Embryonic facial prominence (tissue), 1 donor: ENCODE measurements around the gene FRAT1.
A peak's percentile ranks its signal among the peaks of the same experiment; 100 is the strongest.
"Not testable (repeated sequence)": the region's sequence is repeated elsewhere in the genome, so short reads cannot be mapped to it uniquely, and the experiment has no call there.

Experiments
- DNase-seq: peaks from one replicate; pipeline ENCODE4 v3.0.0-alpha.2; 2016; ENCODE audit errors: extremely low spot score

FRAT1 gene

GRCh38 chr10:97318772-97319651, at the start of gene FRAT1:
Gene FRAT1 (plus strand): TSS chr10:97319271. CDS start chr10:97319454, 183 bp downstream.
- DNase-seq, result peak; percentile 82

DNA sequence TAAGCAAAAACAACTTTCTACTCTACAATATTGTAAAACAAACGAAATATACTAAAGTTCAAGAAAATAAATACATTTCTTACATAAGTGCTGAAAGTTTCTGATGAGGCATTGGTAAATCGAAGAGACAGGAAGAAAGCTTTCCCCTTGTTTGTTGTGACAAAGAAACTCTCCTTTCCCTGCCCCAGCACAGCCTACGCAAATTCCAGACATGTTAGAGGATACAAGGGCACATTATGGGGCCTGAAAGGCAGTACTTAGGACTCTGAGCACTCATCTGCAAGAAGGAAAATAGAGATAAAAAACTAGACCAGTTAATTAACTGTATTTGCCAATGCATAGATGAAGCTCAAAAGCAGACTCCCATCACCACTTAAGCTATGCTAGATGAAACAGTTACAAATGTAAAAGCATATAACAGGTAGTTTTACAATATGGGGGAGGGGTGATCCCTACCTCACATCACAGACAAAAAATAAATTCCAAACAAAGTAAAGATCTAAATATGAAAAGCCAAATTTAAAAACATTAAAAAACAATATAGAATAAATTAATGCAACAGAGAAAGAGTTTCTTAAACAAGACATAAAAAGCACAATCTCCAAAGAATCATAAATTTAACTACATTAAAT, 48.4 kb upstream of the FRAT1 start:
- DNase-seq, result no peak

- no peak for DNase-seq
These were observed 45.4 kb upstream of the FRAT1 start for GRCh38 chr10:97273700-97274099.

- DNase-seq, result no peak
These were observed 44.2 kb upstream of the FRAT1 start for GRCh38 chr10:97274828-97275227.

- no peak for DNase-seq
These were observed 41.5 kb upstream of the FRAT1 start for GRCh38 chr10:97277551-97277950.

- peak; percentile 83 for DNase-seq
These were observed 40.5 kb upstream of the FRAT1 start for GRCh38 chr10:97278491-97278989.

DNA sequence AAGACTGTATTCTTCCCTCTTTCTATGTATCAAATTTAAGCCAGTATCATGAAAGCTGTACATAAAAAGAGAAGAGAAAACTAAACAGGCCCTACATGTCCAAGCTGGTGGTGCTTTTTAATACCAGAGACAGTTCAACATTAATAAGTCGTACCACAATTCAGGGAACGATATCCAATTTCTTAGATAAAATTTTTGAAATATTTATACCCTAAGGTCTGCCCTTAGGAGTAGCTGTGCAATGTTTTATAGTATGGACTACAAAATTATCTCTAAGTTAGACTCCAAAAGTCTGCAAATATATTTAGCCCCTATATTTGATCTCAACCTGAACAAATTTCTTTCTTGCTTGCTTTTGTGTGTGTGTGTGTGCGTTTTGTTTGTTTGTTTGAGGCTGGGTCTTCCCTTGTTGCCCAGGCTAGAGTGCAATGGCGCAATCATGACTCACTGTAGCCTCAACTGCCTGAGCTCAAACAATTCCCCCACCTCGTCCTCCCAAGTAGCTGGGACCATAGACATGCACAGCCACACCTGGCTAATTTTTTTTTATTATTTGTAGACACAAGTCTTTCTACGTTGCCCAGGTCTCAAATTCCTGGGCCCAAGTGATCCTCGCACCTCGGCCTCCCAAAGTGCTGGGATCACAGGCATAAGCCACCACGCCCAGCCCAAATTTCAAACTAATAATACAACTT, 39.8 kb upstream of the FRAT1 start:
- no peak for DNase-seq

DNA sequence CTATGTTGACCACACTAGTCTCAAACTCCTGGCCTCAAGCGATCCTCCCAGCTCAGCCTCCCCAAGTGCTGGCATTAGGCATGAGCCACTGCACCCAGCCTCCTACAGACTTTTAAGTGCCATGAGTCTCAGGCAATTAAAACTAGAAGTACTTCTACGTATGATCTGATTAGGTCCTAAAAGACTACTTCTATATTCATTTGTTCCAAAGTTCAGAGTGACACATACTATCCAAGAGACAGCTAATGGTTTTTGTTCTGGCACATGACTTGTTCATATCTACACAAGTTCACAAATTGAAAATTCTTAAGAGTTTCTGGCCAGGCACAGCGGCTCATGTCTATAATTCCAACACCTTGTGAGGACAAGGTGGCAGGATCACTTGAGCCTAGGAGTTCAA, 38.3 kb upstream of the FRAT1 start:
- DNase-seq, result no peak

- not testable (repeated sequence) for DNase-seq
These were observed 29.0 kb upstream of the FRAT1 start for GRCh38 chr10:97290076-97290475.

GRCh38 chr10:97290576-97291356, 28.3 kb upstream of the FRAT1 start:
- not testable (repeated sequence) for DNase-seq

GRCh38 chr10:97291357-97292096, 27.5 kb upstream of the FRAT1 start:
- no peak for DNase-seq

- peak; percentile 98 for DNase-seq
These were observed 26.8 kb upstream of the FRAT1 start, which contains the start of gene ARHGAP19 for GRCh38 chr10:97292097-97292861. Gene ARHGAP19 (minus strand): TSS chr10:97292637. CDS start chr10:97292627, 10 bp downstream.

GRCh38 chr10:97292862-97293198, 26.2 kb upstream of the FRAT1 start:
- DNase-seq, result no peak

DNA sequence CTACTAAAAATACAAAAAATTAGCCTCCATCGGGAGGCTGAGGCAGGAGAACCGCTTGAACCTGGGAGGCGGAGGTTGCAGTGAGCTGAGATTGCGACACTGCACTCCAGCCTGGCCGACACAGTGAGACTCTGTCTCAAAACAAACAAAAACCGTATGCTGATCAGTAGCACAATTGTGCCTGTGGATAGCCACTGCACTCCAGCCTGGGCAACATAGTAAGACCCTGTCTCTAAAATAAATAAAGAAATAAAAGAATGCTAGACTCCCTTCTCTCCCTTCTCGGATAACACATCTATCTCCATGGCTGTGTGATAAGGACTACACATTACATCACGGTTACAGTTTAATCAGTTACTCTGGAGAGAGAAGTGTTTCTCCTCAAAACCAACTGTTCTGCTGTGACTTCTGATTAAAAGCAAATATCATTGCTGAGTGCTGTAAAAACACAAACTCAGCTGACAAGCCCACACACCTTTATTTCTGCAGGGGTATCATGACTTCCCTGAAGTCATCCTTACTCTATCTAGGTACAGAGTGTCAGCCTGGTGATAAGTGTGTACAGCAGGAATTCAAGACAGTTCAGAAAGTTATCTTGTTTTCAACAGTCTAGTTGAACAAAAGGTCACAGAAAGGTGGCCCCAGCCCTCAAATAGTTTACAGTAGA, 21.4 kb upstream of the FRAT1 start:
- no peak for DNase-seq

DNA sequence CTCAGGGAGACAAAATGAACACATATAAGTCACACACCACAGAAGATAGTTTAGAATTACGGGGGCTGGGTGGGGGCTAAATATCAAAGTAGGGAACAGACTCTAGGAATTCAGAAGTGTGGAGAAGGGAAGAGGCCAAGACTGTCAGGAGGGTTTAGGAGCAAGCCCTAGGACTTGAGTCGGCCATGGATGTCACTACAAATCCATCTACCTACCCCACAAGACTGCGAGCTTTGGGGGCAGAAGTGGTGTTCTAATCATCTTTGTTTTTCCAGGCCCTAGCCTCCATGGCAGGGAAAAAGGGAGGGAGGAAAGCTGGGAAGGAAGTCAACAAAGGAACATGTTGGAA, 20.9 kb upstream of the FRAT1 start:
- DNase-seq, result no peak

DNA sequence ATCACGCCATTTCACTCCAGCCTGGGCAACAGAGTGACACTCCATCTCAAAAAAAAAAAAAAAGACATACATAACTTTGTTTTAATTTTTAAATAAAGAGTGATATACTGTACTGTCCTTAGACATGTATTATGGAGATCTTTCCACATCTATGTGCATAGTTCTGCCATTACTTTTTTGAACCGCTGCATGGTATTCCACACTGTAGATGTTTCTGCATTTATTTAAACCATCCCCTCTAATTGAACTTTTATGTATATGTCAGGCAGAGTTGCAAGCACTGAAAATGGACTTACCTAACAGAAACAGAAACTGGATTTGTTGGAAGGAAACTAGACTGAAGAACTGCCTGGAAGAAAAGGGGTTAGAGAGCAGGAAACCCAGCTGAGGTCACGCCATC, 18.1 kb upstream of the FRAT1 start:
- no peak for DNase-seq

- DNase-seq, result no peak
These were observed 16.8 kb upstream of the FRAT1 start for GRCh38 chr10:97302088-97302791.

- DNase-seq, result no peak
These were observed 11.6 kb upstream of the FRAT1 start for GRCh38 chr10:97307441-97307840.
